Measurements from ENCODE around the gene PPP2R5A. TPM values are rescaled to one million over a fixed set of nuclear protein-coding genes. Genes with fewer than 3 reads are reported as not detected.

PPP2R5A gene
- polyA plus RNA-seq, 2 donors, result 29.0 to 37.3 TPM

DNA sequence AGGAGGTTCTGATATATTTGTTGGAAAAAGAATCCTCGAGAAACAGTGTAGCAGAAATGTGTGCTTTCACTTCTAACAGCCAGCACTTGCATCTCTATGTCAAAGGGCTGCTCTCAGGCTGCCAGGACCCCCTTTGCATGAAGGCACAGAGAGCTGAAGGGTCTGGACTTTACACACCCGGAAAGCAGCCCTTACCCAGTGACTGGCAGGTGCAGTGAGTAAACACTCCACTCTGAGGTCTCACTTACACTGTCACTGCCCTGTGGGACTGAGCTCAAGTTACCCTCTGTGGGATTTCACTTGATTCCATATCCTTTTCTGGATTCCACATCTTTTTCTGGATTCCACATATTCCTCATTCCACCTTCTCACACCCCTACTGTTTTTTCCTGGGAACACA lies 40.8 kb upstream of the PPP2R5A start:
- 77 to 84% methylated on average over 2 of the region's 2 CpGs for WGBS, 2 donors
- Histone ChIP-seq H3K36me3 (ENCODE audit: control insufficient read depth in 2 of 2, insufficient read depth in 2 of 2, low read length in 1 of 2) (no peaks in the 10 kb centered on the region), H3K27ac (ENCODE audit: low read depth in 2 of 2, low read length in 1 of 2) (no peak overlapping the region), H3K4me3 (ENCODE audit: low read depth in 1 of 2, low read length in 2 of 2) (no peak overlapping the region), H3K27me3 (ENCODE audit: control insufficient read depth in 1 of 2, insufficient read depth in 2 of 2, low read length in 2 of 2) (no peaks in the 10 kb centered on the region), H3K4me1 (ENCODE audit: control insufficient read depth in 2 of 2, insufficient read depth in 2 of 2, low read length in 1 of 2) (peaks cover 2 to 3% of the 10 kb centered on the region in 2 donors), H3K9me3 (ENCODE audit: control insufficient read depth in 2 of 2, insufficient read depth in 1 of 2, low read depth in 1 of 2, low read length in 1 of 2) (no peaks in the 10 kb centered on the region)

GRCh38 chr1:212247179-212247721 lies 38.0 kb upstream of the PPP2R5A start:
- H3K36me3 ChIP-seq (ENCODE audit: control insufficient read depth in 2 of 2, insufficient read depth in 2 of 2, low read length in 1 of 2), result no peaks in the 10 kb centered on the region
- 64 to 66% methylated on average over 8 of the region's 8 CpGs for WGBS, 2 donors
- H3K4me3 ChIP-seq (ENCODE audit: low read depth in 1 of 2, low read length in 2 of 2), result no peak overlapping the region
- peak overlapping the region in 1 of 2 donors; percentile 24 for H3K27ac ChIP-seq (ENCODE audit: low read depth in 2 of 2, low read length in 1 of 2)
- no peaks in the 10 kb centered on the region for H3K27me3 ChIP-seq (ENCODE audit: control insufficient read depth in 1 of 2, insufficient read depth in 2 of 2, low read length in 2 of 2)
- peaks cover 2% of the 10 kb centered on the region in 2 donors for H3K4me1 ChIP-seq (ENCODE audit: control insufficient read depth in 2 of 2, insufficient read depth in 2 of 2, low read length in 1 of 2)
- no peaks in the 10 kb centered on the region for H3K9me3 ChIP-seq (ENCODE audit: control insufficient read depth in 2 of 2, insufficient read depth in 1 of 2, low read depth in 1 of 2, low read length in 1 of 2)

- no peak overlapping the region for H3K27ac ChIP-seq (ENCODE audit: low read depth in 2 of 2, low read length in 1 of 2)
- no peaks in the 10 kb centered on the region for H3K9me3 ChIP-seq (ENCODE audit: control insufficient read depth in 2 of 2, insufficient read depth in 1 of 2, low read depth in 1 of 2, low read length in 1 of 2)
- peaks cover 0 to 1% of the 10 kb centered on the region in 2 donors for H3K4me1 ChIP-seq (ENCODE audit: control insufficient read depth in 2 of 2, insufficient read depth in 2 of 2, low read length in 1 of 2)
- no peak overlapping the region for H3K4me3 ChIP-seq (ENCODE audit: low read depth in 1 of 2, low read length in 2 of 2)
- H3K36me3 ChIP-seq (ENCODE audit: control insufficient read depth in 2 of 2, insufficient read depth in 2 of 2, low read length in 1 of 2), result no peaks in the 10 kb centered on the region
- H3K27me3 ChIP-seq (ENCODE audit: control insufficient read depth in 1 of 2, insufficient read depth in 2 of 2, low read length in 2 of 2), result no peaks in the 10 kb centered on the region
- WGBS, 2 donors, result 83 to 97% methylated on average over 1 of the region's 1 CpG
These were observed 37.2 kb upstream of the PPP2R5A start for GRCh38 chr1:212247988-212248387.

DNA sequence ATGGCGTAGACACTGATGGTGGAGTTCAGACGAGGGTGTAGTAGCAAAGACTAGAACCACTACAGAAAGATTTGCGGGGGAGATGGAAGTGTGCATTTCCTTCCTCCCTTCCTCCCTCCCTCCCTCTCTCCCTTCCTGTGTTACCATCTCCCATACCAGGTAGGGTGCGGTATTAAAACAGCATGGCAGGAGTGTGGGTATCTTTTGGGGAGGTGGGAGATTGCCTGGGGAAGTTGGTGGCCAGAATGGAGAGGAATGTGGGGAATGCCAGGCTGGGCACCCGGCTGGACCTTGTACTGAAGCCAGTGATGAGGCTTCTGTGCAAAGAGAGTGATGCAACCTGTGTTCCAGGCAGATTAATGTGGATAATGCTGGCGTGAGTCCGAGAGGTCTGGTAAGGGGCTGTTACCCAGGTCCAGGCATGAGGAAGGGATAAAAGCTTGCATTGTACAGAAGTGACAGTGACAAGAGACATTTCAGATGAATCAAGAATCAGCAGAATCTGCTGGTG lies 30.3 kb upstream of the PPP2R5A start:
- Histone ChIP-seq H3K27ac (ENCODE audit: low read depth in 2 of 2, low read length in 1 of 2) (no peak overlapping the region), H3K4me3 (ENCODE audit: low read depth in 1 of 2, low read length in 2 of 2) (no peak overlapping the region), H3K4me1 (ENCODE audit: control insufficient read depth in 2 of 2, insufficient read depth in 2 of 2, low read length in 1 of 2) (peaks cover 0 to 5% of the 10 kb centered on the region in 2 donors), H3K27me3 (ENCODE audit: control insufficient read depth in 1 of 2, insufficient read depth in 2 of 2, low read length in 2 of 2) (no peaks in the 10 kb centered on the region), H3K9me3 (ENCODE audit: control insufficient read depth in 2 of 2, insufficient read depth in 1 of 2, low read depth in 1 of 2, low read length in 1 of 2) (no peaks in the 10 kb centered on the region), H3K36me3 (ENCODE audit: control insufficient read depth in 2 of 2, insufficient read depth in 2 of 2, low read length in 1 of 2) (no peaks in the 10 kb centered on the region)
- WGBS, 2 donors, result 65 to 67% methylated on average over 7 of the region's 7 CpGs

GRCh38 chr1:212255705-212256307 lies 29.4 kb upstream of the PPP2R5A start:
- no peaks in the 10 kb centered on the region for H3K9me3 ChIP-seq (ENCODE audit: control insufficient read depth in 2 of 2, insufficient read depth in 1 of 2, low read depth in 1 of 2, low read length in 1 of 2)
- peaks cover 0 to 5% of the 10 kb centered on the region in 2 donors for H3K4me1 ChIP-seq (ENCODE audit: control insufficient read depth in 2 of 2, insufficient read depth in 2 of 2, low read length in 1 of 2)
- no peak overlapping the region for H3K4me3 ChIP-seq (ENCODE audit: low read depth in 1 of 2, low read length in 2 of 2)
- H3K27me3 ChIP-seq (ENCODE audit: control insufficient read depth in 1 of 2, insufficient read depth in 2 of 2, low read length in 2 of 2), result no peaks in the 10 kb centered on the region
- WGBS, 2 donors, result 68 to 73% methylated on average over 9 of the region's 9 CpGs
- H3K27ac ChIP-seq (ENCODE audit: low read depth in 2 of 2, low read length in 1 of 2), result peak overlapping the region in 1 of 2 donors; percentile 22
- H3K36me3 ChIP-seq (ENCODE audit: control insufficient read depth in 2 of 2, insufficient read depth in 2 of 2, low read length in 1 of 2), result no peaks in the 10 kb centered on the region

GRCh38 chr1:212256369-212256768 lies 28.8 kb upstream of the PPP2R5A start:
- 79 to 94% methylated on average over 1 of the region's 1 CpG for WGBS, 2 donors
- Histone ChIP-seq H3K27ac (ENCODE audit: low read depth in 2 of 2, low read length in 1 of 2) (no peak overlapping the region), H3K4me3 (ENCODE audit: low read depth in 1 of 2, low read length in 2 of 2) (no peak overlapping the region)

GRCh38 chr1:212257157-212257556 lies 28.1 kb upstream of the PPP2R5A start:
- WGBS, 2 donors, result 83 to 94% methylated on average over 4 of the region's 4 CpGs
- Histone ChIP-seq H3K36me3 (ENCODE audit: control insufficient read depth in 2 of 2, insufficient read depth in 2 of 2, low read length in 1 of 2) (no peaks in the 10 kb centered on the region), H3K27me3 (ENCODE audit: control insufficient read depth in 1 of 2, insufficient read depth in 2 of 2, low read length in 2 of 2) (no peaks in the 10 kb centered on the region), H3K27ac (ENCODE audit: low read depth in 2 of 2, low read length in 1 of 2) (no peak overlapping the region), H3K4me1 (ENCODE audit: control insufficient read depth in 2 of 2, insufficient read depth in 2 of 2, low read length in 1 of 2) (peaks cover 0 to 5% of the 10 kb centered on the region in 2 donors), H3K9me3 (ENCODE audit: control insufficient read depth in 2 of 2, insufficient read depth in 1 of 2, low read depth in 1 of 2, low read length in 1 of 2) (no peaks in the 10 kb centered on the region), H3K4me3 (ENCODE audit: low read depth in 1 of 2, low read length in 2 of 2) (no peak overlapping the region)

More at GRCh38 chr1:212256369-212256768, 28.8 kb upstream of the PPP2R5A start:
- Histone ChIP-seq H3K36me3 (ENCODE audit: control insufficient read depth in 2 of 2, insufficient read depth in 2 of 2, low read length in 1 of 2) (no peaks in the 10 kb centered on the region), H3K9me3 (ENCODE audit: control insufficient read depth in 2 of 2, insufficient read depth in 1 of 2, low read depth in 1 of 2, low read length in 1 of 2) (no peaks in the 10 kb centered on the region), H3K27me3 (ENCODE audit: control insufficient read depth in 1 of 2, insufficient read depth in 2 of 2, low read length in 2 of 2) (no peaks in the 10 kb centered on the region), H3K4me1 (ENCODE audit: control insufficient read depth in 2 of 2, insufficient read depth in 2 of 2, low read length in 1 of 2) (peaks cover 0 to 5% of the 10 kb centered on the region in 2 donors)

DNA sequence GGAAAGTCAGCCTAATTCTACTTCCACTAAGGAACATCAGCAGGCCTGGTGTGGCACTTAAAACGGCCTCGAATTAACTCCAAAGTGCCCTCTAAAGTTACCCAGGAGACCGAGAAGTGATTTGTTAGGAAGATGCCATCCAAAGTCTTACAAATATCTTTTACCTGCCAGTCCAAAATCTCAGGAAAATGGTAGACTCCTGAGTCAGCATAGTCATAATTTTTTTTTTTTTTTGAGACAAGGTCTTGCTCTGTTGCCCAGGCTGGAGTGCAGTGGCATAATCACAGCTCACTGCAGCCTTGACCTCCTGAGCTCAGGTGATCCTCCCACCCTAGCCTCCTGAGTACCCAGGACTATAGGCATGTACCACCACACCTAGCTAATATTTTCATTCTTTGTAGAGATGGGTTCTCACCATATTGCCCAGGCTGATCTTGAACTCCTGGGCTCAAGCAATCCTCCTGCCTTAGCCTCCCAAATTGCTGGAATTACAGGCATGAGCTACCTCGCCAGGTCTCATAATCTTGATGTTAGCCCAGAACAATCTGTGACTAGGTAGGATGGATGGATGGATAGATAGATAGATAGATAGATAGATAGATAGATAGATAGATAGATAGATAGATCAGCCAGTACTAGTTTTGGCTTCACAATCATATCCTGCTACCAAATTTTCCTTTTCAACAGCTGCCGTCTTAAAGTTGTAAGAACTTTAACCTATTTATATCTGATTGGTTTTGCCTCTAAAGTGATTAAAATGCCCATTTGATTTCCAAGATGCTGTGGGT lies 25.3 kb upstream of the PPP2R5A start:
- 83 to 87% methylated on average over 5 of the region's 5 CpGs for WGBS, 2 donors
- H3K4me3 ChIP-seq (ENCODE audit: low read depth in 1 of 2, low read length in 2 of 2), result no peak overlapping the region
- no peaks in the 10 kb centered on the region for H3K36me3 ChIP-seq (ENCODE audit: control insufficient read depth in 2 of 2, insufficient read depth in 2 of 2, low read length in 1 of 2)
- no peaks in the 10 kb centered on the region for H3K27me3 ChIP-seq (ENCODE audit: control insufficient read depth in 1 of 2, insufficient read depth in 2 of 2, low read length in 2 of 2)
- no peaks in the 10 kb centered on the region for H3K9me3 ChIP-seq (ENCODE audit: control insufficient read depth in 2 of 2, insufficient read depth in 1 of 2, low read depth in 1 of 2, low read length in 1 of 2)
- peaks cover 0 to 3% of the 10 kb centered on the region in 2 donors for H3K4me1 ChIP-seq (ENCODE audit: control insufficient read depth in 2 of 2, insufficient read depth in 2 of 2, low read length in 1 of 2)
- no peak overlapping the region for H3K27ac ChIP-seq (ENCODE audit: low read depth in 2 of 2, low read length in 1 of 2)

GRCh38 chr1:212260557-212261355 lies 24.5 kb upstream of the PPP2R5A start:
- Histone ChIP-seq H3K36me3 (ENCODE audit: control insufficient read depth in 2 of 2, insufficient read depth in 2 of 2, low read length in 1 of 2) (no peaks in the 10 kb centered on the region), H3K27me3 (ENCODE audit: control insufficient read depth in 1 of 2, insufficient read depth in 2 of 2, low read length in 2 of 2) (no peaks in the 10 kb centered on the region), H3K27ac (ENCODE audit: low read depth in 2 of 2, low read length in 1 of 2) (peak overlapping the region; percentile 42 to 58), H3K9me3 (ENCODE audit: control insufficient read depth in 2 of 2, insufficient read depth in 1 of 2, low read depth in 1 of 2, low read length in 1 of 2) (no peaks in the 10 kb centered on the region), H3K4me3 (ENCODE audit: low read depth in 1 of 2, low read length in 2 of 2) (no peak overlapping the region), H3K4me1 (ENCODE audit: control insufficient read depth in 2 of 2, insufficient read depth in 2 of 2, low read length in 1 of 2) (peaks cover 0 to 2% of the 10 kb centered on the region in 2 donors)
- 58 to 67% methylated on average over 3 of the region's 3 CpGs for WGBS, 2 donors

Data from esophagus (tissue), 2 donors.